ENCODE measurements around the gene SEMA3C. TPM values are rescaled to one million over a fixed set of nuclear protein-coding genes. Genes with fewer than 3 reads are reported as not detected.
A peak's percentile ranks its signal among the peaks of the same experiment; 100 is the strongest.

The SEMA3C gene
- total and polyA plus RNA-seq, 2 experiments from 2014 or later: 15.5 to 53.5 TPM

DNA sequence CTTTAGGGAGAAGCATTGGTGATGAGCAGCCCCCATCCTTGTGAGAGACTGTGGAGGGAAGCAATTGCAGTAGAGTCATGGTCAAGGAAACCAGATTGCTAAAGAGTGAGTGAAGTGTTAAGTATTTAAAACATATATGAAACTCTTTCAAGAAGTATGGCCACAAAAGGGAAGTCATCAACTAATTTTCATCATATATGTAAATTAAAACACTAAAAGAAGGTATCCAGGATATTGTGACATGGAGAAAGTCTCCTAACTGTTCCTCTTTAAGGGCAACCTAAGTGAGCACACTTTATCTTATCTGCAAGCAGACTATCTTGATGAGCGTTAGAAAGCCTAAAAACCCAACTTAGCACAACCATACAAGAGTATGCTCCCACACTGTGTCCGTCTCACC, 210.7 kb downstream of the SEMA3C start:
- Histone ChIP-seq H3K36me3 (no peaks in the 10 kb centered on the region), H3K27ac (no peak overlapping the region), H3K4me1 (ENCODE audit: low read depth) (no peaks in the 10 kb centered on the region), H3K27me3 (no peaks in the 10 kb centered on the region), H3K4me3 (no peak overlapping the region), H3K9me3 (ENCODE audit: low read depth) (no peaks in the 10 kb centered on the region)
- TF ChIP-seq, protein P1, sequence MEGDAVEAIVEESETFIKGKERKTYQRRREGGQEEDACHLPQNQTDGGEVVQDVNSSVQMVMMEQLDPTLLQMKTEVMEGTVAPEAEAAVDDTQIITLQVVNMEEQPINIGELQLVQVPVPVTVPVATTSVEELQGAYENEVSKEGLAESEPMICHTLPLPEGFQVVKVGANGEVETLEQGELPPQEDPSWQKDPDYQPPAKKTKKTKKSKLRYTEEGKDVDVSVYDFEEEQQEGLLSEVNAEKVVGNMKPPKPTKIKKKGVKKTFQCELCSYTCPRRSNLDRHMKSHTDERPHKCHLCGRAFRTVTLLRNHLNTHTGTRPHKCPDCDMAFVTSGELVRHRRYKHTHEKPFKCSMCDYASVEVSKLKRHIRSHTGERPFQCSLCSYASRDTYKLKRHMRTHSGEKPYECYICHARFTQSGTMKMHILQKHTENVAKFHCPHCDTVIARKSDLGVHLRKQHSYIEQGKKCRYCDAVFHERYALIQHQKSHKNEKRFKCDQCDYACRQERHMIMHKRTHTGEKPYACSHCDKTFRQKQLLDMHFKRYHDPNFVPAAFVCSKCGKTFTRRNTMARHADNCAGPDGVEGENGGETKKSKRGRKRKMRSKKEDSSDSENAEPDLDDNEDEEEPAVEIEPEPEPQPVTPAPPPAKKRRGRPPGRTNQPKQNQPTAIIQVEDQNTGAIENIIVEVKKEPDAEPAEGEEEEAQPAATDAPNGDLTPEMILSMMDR (IDR thresholded peaks at IDR 0.05; ENCODE audit: low read depth, low read length): no peak
- no peak for DNase-seq (ENCODE audit: low read depth in 1 of 2, low spot score in 1 of 2)

DNA sequence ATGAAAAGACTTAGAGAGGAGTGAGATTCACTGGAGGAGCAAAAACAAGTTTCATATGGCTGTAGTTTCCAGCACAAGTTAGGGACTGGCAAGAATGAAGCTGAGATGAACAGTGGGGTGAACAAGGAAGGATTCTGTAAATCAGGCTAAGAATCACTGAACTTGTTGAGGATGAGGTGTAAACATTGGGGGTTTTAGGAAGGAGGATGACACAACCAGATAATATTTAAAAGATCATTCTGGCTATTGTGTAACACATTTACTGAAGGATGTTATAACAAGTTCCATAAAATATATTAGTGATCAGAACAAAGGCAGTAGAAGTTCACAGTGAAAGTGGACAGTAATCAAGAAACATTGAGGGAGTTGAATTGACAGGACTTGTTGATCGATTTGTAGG, 211.5 kb downstream of the SEMA3C start:
- no peak for DNase-seq (ENCODE audit: low read depth in 1 of 2, low spot score in 1 of 2)
- no peaks in the 10 kb centered on the region for H3K27me3 ChIP-seq
- TF ChIP-seq, protein P1 (IDR thresholded peaks at IDR 0.05; ENCODE audit: low read depth, low read length): no peak
- no peaks in the 10 kb centered on the region for H3K4me1 ChIP-seq (ENCODE audit: low read depth)
- no peaks in the 10 kb centered on the region for H3K9me3 ChIP-seq (ENCODE audit: low read depth)
- no peak overlapping the region for H3K4me3 ChIP-seq
- no peaks in the 10 kb centered on the region for H3K36me3 ChIP-seq
- no peak overlapping the region for H3K27ac ChIP-seq

DNA sequence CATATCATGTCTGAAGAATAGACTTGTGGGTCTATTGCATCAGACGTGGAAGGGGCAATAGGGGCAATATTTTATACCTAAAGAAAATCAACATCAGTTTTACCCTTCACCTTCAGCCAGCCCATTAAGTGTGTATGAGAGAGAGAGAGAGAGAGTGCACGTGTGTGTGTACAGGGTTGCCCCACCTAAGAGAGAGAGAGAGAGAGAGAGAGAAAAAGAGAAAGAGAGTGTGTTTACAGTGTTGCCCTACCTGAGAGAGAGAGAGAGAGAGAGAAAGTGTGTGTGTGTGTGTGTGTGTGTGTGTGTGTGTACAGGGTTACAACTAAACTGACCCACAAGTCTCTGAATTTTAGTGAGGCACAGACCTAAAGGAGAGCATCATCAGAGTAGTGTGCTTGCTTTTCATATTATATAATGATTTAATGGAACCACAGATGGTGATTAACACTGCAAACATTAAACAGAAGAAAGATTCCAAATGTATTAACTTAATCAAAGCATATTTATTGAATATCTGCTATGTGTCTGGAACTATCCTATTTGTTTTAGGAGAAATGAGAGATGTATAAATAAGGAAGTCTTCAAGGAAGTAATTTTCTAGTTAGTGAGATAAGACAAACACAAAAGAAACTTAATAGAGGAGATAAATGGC, 213.6 kb downstream of the SEMA3C start:
- DNase-seq (ENCODE audit: low read depth in 1 of 2, low spot score in 1 of 2): no peak
- Histone ChIP-seq H3K36me3 (no peaks in the 10 kb centered on the region), H3K27me3 (no peaks in the 10 kb centered on the region), H3K9me3 (ENCODE audit: low read depth) (no peaks in the 10 kb centered on the region), H3K4me1 (ENCODE audit: low read depth) (no peaks in the 10 kb centered on the region), H3K4me3 (no peak overlapping the region), H3K27ac (no peak overlapping the region)
- TF ChIP-seq, protein P1 (IDR thresholded peaks at IDR 0.05; ENCODE audit: low read depth, low read length): no peak

DNA sequence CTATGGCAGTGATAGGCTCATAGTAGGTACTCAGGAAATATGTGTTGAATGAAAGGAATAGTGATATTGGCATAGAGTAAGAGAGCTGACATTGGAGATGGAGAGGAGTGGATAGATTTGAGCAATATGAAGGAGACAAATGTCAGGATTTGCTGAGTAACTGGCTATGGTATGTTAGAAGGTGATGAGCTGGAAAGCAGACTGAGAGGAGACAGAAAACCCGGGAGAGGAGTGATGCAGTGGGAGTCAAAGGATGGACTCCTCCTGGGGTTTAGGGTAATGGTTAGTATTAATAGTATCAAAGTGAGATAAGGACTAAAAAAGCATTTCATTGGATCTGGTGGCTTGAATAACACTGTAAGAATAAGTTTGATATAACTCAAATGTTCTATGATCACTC, 215.6 kb downstream of the SEMA3C start:
- DNase-seq (ENCODE audit: low read depth in 1 of 2, low spot score in 1 of 2): no peak
- TF ChIP-seq, protein P1 (IDR thresholded peaks at IDR 0.05; ENCODE audit: low read depth, low read length): no peak
- no peaks in the 10 kb centered on the region for H3K9me3 ChIP-seq (ENCODE audit: low read depth)
- H3K27ac ChIP-seq: no peak overlapping the region
- no peaks in the 10 kb centered on the region for H3K4me1 ChIP-seq (ENCODE audit: low read depth)
- H3K4me3 ChIP-seq: no peak overlapping the region
- H3K27me3 ChIP-seq: no peaks in the 10 kb centered on the region
- H3K36me3 ChIP-seq: no peaks in the 10 kb centered on the region

DNA sequence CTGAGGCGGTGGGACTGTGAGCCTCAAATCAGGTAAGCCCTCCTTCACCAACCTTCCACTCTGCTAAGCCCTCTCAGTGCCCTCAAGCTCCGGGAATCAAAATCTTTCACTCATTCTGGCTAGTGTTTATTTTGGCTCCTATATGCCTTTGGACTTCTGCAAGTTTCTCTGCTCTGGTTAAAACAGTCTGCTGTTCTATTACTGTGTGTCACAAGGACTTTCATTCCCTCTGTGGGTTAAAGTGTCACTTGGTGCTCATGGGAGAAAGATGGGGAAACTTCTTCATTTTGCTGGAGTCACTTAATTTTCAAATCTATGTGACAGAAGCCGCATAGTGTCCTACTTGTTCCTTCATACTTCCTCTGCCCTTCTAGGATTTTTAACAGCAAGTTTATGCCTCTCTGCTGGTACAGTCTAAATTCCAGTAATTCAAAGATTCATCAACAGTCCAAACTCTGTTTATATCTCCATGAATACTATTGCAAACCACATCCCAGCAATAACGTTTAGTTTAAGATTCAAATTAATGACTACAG, 219.1 kb downstream of the SEMA3C start:
- Histone ChIP-seq H3K4me3 (no peak overlapping the region), H3K27me3 (peaks cover 15% of the 10 kb centered on the region), H3K36me3 (no peaks in the 10 kb centered on the region), H3K4me1 (ENCODE audit: low read depth) (no peaks in the 10 kb centered on the region), H3K27ac (no peak overlapping the region), H3K9me3 (ENCODE audit: low read depth) (no peaks in the 10 kb centered on the region)
- TF ChIP-seq, protein P1 (IDR thresholded peaks at IDR 0.05; ENCODE audit: low read depth, low read length): no peak
- DNase-seq (ENCODE audit: low read depth in 1 of 2, low spot score in 1 of 2): peak in 1 of 2 donors; percentile 25
